GM13977 (cell line): Measurements from ENCODE around the gene BMPR1B.

ENCODE experiments used
- DNase-seq: peaks from one replicate; pipeline ENCODE4 v3.0.0; 2012; ENCODE audit warnings: low spot score
- CTCF ChIP-seq: IDR thresholded peaks from 2 replicates; pipeline ENCODE4 v1.5.1; 2012; ENCODE audit warnings: mild to moderate bottlenecking, control low read depth; ENCODE audit not compliant: insufficient read depth; ENCODE audit errors: extremely low read depth, missing control alignments
- in situ Hi-C: fragments of 300-500 bp; cut with MboI; formaldehyde crosslinking; loops from one replicate; pipeline ENCODE4 v1.12.0; 2022; ENCODE audit warnings: low sequenced_read_pairs, low pct_unique_long_range_greater_than_20kb, mixed read lengths, inconsistent platforms; ENCODE audit not compliant: unreplicated experiment

BMPR1B gene

DNA sequence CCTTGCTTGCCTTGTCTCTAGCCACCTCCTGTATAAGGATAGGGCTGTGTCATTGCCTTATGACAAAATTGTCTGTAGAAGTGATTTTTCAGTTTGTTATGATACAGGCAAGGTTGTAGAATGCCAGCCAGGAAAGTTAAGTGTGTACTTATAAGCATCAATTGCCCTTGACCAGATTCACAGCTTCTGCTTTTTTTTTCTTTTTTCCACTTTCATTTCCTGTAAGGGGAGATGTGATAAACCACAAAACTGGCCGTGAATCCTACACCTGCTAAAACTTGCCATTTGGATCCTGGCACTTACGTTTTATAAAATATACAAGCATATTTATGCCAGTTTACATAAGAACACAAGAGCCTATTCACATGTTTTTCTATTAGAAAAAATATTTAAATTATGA lies 35.0 kb upstream of the BMPR1B start:
- TF ChIP-seq CTCF: no peak
- in situ Hi-C loops: no loop called here
- DNase-seq: no peak

GRCh38 chr4:94724016-94724790 lies 33.6 kb upstream of the BMPR1B start:
- no peak for DNase-seq
- in situ Hi-C loops: no loop called here
- no peak for TF ChIP-seq CTCF

DNA sequence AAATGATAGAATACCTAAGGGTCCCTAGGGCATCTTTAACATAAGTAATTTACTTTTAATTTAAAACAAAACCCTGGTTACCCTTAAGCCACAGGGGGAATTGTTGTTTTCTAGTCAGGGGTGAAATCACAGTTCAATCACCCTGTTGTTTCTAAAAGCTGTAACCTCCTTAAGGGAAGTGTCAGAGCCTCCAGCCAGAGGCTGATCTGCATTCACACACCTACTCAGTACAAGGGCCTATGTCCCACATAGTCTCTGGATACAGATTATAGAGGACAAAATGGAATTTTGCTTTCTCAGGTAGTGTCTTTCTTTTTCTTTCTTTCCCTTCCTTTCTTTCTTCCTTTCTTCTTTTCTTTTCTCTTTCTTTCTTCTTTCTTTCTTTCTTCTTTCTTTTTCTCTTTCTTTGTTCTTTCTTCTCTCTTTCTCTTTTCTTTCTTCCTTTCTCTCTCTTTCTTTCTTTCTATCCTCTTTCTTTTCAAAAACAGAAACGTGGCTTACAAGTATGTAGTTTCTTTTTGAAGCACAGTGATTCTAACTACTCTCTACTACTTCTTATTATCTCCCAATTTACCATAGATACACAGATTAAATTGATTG lies 31.1 kb upstream of the BMPR1B start:
- in situ Hi-C loops: no loop called here
- no peak for TF ChIP-seq CTCF
- no peak for DNase-seq

- no peak for DNase-seq
- no peak for TF ChIP-seq CTCF
- in situ Hi-C loops: no loop called here
These were observed 29.5 kb upstream of the BMPR1B start for GRCh38 chr4:94728056-94728766.

- no peak for TF ChIP-seq CTCF
- in situ Hi-C loops: no loop called here
- DNase-seq: no peak
These were observed 25.4 kb upstream of the BMPR1B start for GRCh38 chr4:94732358-94732698.

GRCh38 chr4:94739741-94740140 lies 18.0 kb upstream of the BMPR1B start:
- no peak for DNase-seq
- in situ Hi-C loops: no loop called here

More at GRCh38 chr4:94739741-94740140, 18.0 kb upstream of the BMPR1B start:
- no peak for TF ChIP-seq CTCF
